BLaER1 treated with 17β-estradiol and CSF1 and Interleukin-3, amounts not matched to agents 10 nM and 100 nM (cell line): ENCODE measurements around the gene LAIR2.

ENCODE experiments used
- H3K27ac ChIP-seq, 11 experiments: shearing (Covaris generic); formaldehyde crosslinking; 2 replicates each; pipeline ENCODE4 v1.8.1; 2022
- H3K27me3 ChIP-seq, 11 experiments: shearing (Covaris generic); formaldehyde crosslinking; 2 replicates each; pipeline ENCODE4 v1.8.1; 2022
- H3K36me3 ChIP-seq, 11 experiments: shearing (Covaris generic); formaldehyde crosslinking; 2 replicates each; pipeline ENCODE4 v1.8.1; 2022
- H3K4me1 ChIP-seq, 10 experiments: shearing (Covaris generic); formaldehyde crosslinking; 2 replicates each; pipeline ENCODE4 v1.8.1; 2022
- H3K4me2 ChIP-seq, 11 experiments: shearing (Covaris generic); formaldehyde crosslinking; 2 replicates each; pipeline ENCODE4 v1.8.1; 2022
- H3K4me3 ChIP-seq, 10 experiments: shearing (Covaris generic); formaldehyde crosslinking; 2 replicates each; pipeline ENCODE4 v1.8.1; 2022
- H3K9ac ChIP-seq, 11 experiments: shearing (Covaris generic); formaldehyde crosslinking; 2 replicates each; pipeline ENCODE4 v1.8.1; 2022
- H3K9me3 ChIP-seq, 11 experiments: shearing (Covaris generic); formaldehyde crosslinking; replicated peaks in 1 of 11; 2 replicates each; pipeline ENCODE4 v1.8.1; 2022
- H4K20me1 ChIP-seq, 11 experiments: shearing (Covaris generic); formaldehyde crosslinking; 2 replicates each; pipeline ENCODE4 v1.8.1; 2022
- Cebpa-rat ChIP-seq, 11 experiments: shearing (Covaris generic); IDR thresholded peaks; 2 replicates each; pipeline ENCODE4 v1.8.1; 2022

The LAIR2 gene, protein sequence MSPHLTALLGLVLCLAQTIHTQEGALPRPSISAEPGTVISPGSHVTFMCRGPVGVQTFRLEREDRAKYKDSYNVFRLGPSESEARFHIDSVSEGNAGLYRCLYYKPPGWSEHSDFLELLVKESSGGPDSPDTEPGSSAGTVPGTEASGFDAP

DNA sequence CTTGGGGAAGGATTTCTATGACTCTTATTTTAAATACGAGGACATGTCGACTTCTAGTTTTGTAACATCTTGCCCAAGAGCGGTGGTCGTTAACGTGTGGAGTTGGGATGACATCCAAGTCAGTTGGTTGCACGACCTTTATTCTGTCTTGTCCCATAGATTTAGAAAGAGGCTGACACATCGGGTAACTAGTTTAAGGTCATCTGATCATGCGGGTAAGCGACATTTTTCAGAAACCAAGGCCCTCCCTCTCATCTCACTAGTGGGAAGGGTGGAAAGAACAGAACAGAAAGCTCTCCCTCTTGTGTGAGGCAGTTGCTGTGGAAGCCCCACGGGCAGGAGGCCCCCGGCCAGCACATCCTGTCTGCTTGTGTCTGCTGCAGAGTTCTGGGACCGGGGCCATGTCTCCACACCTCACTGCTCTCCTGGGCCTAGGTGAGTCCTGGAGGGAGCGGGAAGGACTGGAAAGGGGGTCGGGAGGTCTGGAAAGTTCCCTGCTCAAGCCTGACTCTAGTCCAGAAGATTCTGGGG is at the start of gene LAIR2:
LAIR2 (plus strand) TSS at position 314 of the 531 bp plus-strand sequence; CDS start at position 402, 88 bp downstream.
- peaks cover 0 to 32% (median 0%) of the 10 kb centered on the region in 11 experiments; a peak in 4 of 22 replicates for H3K27me3 ChIP-seq
- peak within 1 kb of the TSS in 6 of 11 experiments; percentile 34 to 56 (median 46); a peak in 7 of 22 replicates for H3K27ac ChIP-seq
- H3K36me3 ChIP-seq, result no peaks in the 10 kb centered on the region
- peaks cover 15 to 58% (median 41%) of the 10 kb centered on the region in 10 experiments for H3K4me1 ChIP-seq
- H3K9me3 ChIP-seq, result no peaks in the 10 kb centered on the region; a peak in 1 of 22 replicates
- peak within 1 kb of the TSS in 10 of 11 experiments; percentile 19 to 73 (median 62); a peak in 18 of 22 replicates for H3K4me2 ChIP-seq
- no peak for TF ChIP-seq Cebpa-rat (IDR thresholded peaks at IDR 0.05)
- H4K20me1 ChIP-seq, result no peaks in the 10 kb centered on the region
- peak within 1 kb of the TSS in 8 of 11 experiments; percentile 36 to 65 (median 57); a peak in 7 of 22 replicates for H3K9ac ChIP-seq
- peak within 1 kb of the TSS in 6 of 10 experiments; percentile 32 to 58 (median 46); a peak in 5 of 20 replicates for H3K4me3 ChIP-seq

DNA sequence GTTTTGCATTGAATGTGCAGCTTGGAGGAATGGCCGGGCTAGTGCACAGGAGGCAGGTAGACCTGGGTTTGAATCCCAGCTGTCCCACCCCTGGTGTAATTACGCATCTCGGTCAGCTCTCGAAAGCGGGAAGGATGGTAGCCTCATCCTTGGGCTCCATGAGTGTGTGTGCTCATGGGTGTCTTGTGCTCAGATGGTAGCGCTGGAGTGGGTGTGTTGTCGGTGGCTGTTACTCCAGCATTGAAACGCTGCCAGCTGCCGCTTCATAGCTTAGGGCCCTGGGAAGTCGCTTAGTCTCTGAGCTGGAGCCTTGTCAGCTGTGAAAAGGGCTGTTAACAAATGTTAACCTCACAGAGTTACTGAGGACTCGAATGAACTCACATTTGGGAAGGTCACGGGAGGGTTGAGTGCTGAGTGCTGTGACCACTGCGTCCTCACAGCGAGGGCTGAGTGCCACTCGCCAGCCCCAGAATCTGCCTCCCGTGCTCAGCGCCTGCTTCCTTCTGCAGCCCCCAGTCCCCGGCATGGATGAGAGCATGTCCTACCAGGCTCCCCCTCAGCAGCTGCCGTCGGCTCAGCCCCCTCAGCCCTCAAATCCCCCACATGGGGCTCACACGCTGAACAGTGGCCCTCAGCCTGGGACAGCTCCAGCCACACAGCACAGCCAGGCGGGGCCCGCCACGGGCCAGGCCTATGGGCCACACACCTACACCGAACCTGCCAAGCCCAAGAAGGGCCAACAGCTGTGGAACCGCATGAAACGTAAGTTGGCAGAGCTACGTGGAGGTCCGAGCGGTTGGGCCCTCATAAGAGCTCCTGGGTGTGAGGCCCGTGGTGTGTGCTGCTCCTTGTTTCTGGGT is 48.5 kb upstream of the LAIR2 start:
- no peak overlapping the region for H3K4me3 ChIP-seq
- peaks cover 98 to 99% (median 98%) of the 10 kb centered on the region in 11 experiments for H4K20me1 ChIP-seq

DNA sequence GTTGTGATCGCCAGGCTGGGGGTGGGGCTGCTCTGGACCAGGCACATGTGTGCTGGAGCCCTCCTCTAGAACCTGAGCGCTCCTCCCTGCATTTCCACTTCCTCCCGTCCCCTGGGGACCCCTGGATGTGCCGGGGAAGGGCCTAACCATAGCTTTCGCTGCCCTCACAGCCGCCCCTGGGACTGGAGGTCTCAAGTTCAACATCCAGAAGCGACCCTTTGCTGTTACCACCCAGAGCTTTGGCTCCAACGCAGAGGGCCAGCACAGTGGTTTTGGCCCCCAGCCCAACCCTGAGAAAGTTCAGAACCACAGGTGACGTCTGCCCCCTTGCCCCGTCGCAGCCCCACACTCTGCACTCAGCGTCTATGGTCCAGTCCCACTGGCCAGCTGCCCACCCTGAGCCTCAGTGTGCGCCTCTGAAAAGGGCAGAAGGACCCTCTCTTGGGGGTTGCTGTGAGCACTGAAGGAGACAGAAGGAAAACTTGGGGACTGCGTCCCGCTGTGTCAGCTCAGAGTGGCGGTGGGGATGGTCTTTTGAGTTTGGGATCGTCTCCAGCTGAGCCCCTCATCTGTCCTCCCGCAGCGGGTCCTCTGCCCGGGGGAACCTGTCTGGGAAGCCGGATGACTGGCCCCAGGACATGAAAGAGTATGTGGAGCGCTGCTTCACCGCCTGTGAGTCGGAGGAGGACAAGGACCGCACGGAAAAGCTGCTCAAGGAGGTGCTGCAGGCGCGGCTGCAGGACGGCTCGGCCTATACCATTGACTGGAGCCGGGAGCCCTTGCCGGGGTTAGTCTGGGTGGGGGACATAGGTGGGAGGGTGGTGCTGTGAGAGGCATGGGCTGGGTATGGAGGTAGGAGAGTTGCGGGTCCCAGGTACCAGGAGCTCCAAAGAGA is 47.6 kb upstream of the LAIR2 start:
- Histone ChIP-seq H4K20me1 (peaks cover 99 to 100% (median 100%) of the 10 kb centered on the region in 11 experiments), H3K27ac (no peak overlapping the region)

More for the DNA sequence above, 48.5 kb upstream of the LAIR2 start:
- H3K36me3 ChIP-seq, result peaks cover 78 to 92% (median 87%) of the 10 kb centered on the region in 11 experiments
- H3K9ac ChIP-seq, result peak overlapping the region in 3 of 11 experiments; percentile 4 to 93 (median 26); a peak in 2 of 22 replicates
- H3K4me1 ChIP-seq, result peaks cover 27 to 64% (median 37%) of the 10 kb centered on the region in 10 experiments
- TF ChIP-seq Cebpa-rat (IDR thresholded peaks at IDR 0.05), result no peak
- no peak overlapping the region for H3K4me2 ChIP-seq
- H3K27ac ChIP-seq, result no peak overlapping the region
- H3K9me3 ChIP-seq, result no peaks in the 10 kb centered on the region
- no peaks in the 10 kb centered on the region for H3K27me3 ChIP-seq

DNA sequence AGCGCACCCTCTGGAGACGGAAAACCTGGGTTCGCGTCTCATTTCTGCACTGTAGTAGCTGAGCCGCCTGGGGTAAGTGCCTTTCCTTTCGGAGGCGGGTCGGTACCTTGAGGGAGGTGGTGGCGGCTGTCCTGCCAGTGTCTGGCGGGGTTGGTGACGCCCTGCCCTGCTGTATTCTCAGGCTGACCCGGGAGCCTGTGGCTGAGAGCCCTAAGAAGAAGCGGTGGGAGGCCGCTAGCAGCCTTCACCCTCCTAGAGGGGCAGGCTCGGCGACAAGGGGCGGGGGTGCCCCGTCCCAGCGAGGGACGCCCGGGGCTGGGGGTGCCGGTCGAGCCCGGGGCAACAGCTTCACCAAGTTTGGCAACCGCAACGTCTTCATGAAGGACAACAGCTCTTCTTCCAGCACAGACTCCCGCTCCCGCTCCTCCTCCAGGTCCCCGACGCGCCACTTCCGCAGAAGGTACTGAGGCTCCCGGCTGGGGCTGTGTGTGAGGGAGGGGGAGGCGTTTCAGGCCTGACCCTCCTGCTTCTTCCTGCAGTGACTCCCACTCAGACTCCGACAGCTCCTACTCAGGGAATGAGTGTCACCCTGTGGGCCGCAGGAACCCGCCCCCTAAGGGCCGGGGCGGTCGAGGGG is 46.7 kb upstream of the LAIR2 start:
- Histone ChIP-seq H3K9me3 (no peaks in the 10 kb centered on the region), H3K4me3 (no peak overlapping the region), H3K4me1 (peaks cover 32 to 71% (median 43%) of the 10 kb centered on the region in 10 experiments), H3K27ac (no peak overlapping the region), H4K20me1 (peaks cover 98 to 100% (median 99%) of the 10 kb centered on the region in 11 experiments), H3K36me3 (peaks cover 92 to 100% (median 98%) of the 10 kb centered on the region in 11 experiments), H3K27me3 (no peaks in the 10 kb centered on the region), H3K9ac (no peak overlapping the region), H3K4me2 (no peak overlapping the region)
- no peak for TF ChIP-seq Cebpa-rat (IDR thresholded peaks at IDR 0.05)

More for the DNA sequence above, 47.6 kb upstream of the LAIR2 start:
- Histone ChIP-seq H3K9ac (0 out of 22 replicates have a peak overlapping the region, but pooled peaks of 1 of the 11 experiments have one; percentile 25), H3K9me3 (no peaks in the 10 kb centered on the region), H3K4me2 (no peak overlapping the region), H3K36me3 (peaks cover 86 to 100% (median 96%) of the 10 kb centered on the region in 11 experiments), H3K4me1 (peaks cover 34 to 73% (median 45%) of the 10 kb centered on the region in 10 experiments), H3K4me3 (no peak overlapping the region), H3K27me3 (no peaks in the 10 kb centered on the region)
- TF ChIP-seq Cebpa-rat (IDR thresholded peaks at IDR 0.05), result no peak

DNA sequence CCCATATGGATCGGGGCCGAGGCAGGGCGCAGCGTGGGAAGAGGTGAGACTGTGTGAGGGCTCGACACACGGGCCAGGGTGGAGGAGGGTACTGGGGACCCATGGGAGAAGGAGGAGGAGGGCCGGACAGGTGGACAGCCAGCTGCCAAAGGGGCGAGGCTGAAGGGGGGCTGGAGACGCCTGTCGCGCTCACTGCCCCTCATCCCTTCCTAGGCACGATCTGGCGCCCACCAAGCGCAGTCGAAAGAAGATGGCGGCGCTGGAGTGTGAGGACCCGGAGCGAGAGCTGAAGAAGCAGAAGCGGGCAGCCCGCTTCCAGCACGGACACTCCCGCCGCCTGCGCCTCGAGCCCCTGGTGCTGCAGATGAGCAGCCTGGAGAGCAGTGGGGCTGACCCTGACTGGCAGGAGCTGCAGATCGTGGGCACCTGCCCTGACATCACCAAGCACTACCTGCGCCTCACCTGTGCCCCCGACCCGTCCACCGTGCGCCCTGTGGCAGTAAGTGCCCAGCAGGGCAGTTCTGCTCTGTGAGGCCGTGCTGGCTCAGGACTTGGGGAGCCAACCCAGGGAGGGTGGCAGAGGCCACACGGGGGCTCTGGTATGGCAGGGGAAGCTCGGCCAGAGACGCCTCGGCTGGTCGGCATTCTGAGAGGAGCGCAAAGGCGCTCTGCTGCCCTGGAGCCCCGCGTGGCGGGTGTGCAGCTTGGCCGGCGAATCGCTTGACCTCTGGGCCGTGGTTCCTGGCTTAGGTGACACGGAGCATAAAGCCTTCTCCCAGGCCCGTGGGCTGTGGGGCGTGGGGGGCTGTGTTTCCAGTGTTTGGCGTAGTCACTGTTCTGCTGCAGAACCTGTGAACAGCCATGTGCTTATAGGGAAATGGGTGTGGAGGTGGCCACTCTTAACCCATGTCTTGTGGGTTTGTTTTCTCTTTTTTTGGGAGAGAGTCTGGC is 45.9 kb upstream of the LAIR2 start:
- no peak overlapping the region for H3K4me3 ChIP-seq
- H3K9me3 ChIP-seq, result no peaks in the 10 kb centered on the region
- H3K4me1 ChIP-seq, result peaks cover 32 to 70% (median 43%) of the 10 kb centered on the region in 10 experiments
- no peak overlapping the region for H3K27ac ChIP-seq
- TF ChIP-seq Cebpa-rat (IDR thresholded peaks at IDR 0.05), result no peak
- H3K36me3 ChIP-seq, result peaks cover 95 to 98% (median 97%) of the 10 kb centered on the region in 11 experiments
- peaks cover 96 to 100% (median 98%) of the 10 kb centered on the region in 11 experiments for H4K20me1 ChIP-seq
- H3K4me2 ChIP-seq, result no peak overlapping the region; a peak in 1 of 22 replicates
- H3K27me3 ChIP-seq, result no peaks in the 10 kb centered on the region
- H3K9ac ChIP-seq, result no peak overlapping the region

DNA sequence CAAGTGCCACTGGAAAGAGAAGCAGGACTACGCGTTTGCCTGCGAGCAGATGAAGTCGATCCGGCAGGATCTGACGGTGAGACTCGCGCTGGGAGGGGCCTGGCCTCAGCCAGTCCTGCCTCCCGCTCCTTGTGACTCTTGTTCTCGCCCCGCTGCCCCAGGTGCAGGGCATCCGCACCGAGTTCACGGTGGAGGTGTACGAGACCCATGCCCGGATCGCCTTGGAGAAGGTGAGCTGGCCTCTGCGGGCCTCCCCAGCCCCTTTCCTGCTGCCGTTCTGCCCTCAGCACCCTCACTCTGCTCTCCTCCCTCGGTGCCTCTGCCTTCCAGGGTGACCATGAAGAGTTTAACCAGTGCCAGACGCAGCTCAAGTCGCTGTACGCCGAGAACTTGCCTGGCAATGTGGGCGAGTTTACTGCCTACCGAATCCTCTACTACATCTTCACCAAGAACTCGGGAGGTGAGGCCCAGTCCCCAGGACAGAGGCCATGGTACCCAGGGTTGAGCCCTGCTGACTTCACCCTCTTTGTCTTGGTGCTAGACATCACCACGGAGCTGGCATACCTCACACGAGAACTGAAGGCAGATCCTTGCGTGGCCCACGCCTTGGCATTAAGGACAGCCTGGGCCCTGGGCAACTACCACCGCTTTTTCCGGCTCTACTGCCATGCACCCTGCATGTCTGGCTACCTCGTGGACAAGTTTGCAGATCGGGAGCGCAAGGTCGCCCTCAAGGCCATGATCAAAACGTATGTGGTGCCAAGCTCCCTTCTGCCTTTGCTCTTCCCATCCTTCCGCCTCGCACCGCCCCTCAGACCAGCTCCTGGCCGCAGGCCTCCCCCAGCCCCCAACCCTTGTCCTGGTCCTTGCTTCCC is 44.6 kb upstream of the LAIR2 start:
- Histone ChIP-seq H3K36me3 (peaks cover 89 to 94% (median 92%) of the 10 kb centered on the region in 11 experiments), H3K4me1 (peaks cover 44 to 71% (median 50%) of the 10 kb centered on the region in 10 experiments), H3K4me2 (peak overlapping the region in 7 of 11 experiments; percentile 60 to 70 (median 68); a peak in 7 of 22 replicates), H3K9me3 (no peaks in the 10 kb centered on the region), H3K27ac (peak overlapping the region in 1 of 11 experiments; percentile 2; a peak in 1 of 22 replicates), H4K20me1 (peaks cover 92 to 100% (median 95%) of the 10 kb centered on the region in 11 experiments), H3K4me3 (no peak overlapping the region), H3K9ac (peak overlapping the region in 3 of 11 experiments; percentile 23 to 68 (median 61); a peak in 5 of 22 replicates), H3K27me3 (no peaks in the 10 kb centered on the region)
- TF ChIP-seq Cebpa-rat (IDR thresholded peaks at IDR 0.05), result no peak
